GM21619 (cell line): Measurements from ENCODE around the gene PBRM1.
A peak's percentile ranks its signal among the peaks of the same experiment; 100 is the strongest.
"Not testable (repeated sequence)": the region's sequence is repeated elsewhere in the genome, so short reads cannot be mapped to it uniquely, and the experiment has no call there.

ENCODE experiments used
- ATAC-seq: cut with Tn5 transposase; IDR thresholded peaks from one replicate; pipeline ENCODE4 v1.9.1; 2021; ENCODE audit not compliant: unreplicated experiment

Gene PBRM1

GRCh38 chr3:52685709-52686691 lies at the start of gene PBRM1, which contains the start of gene GNL3:
TSS of gene PBRM1 (minus strand) at chr3:52685913.
TSS of gene GNL3 (plus strand) at chr3:52686032. CDS start at chr3:52686093, 61 bp downstream.
- peak; percentile 59 for ATAC-seq

DNA sequence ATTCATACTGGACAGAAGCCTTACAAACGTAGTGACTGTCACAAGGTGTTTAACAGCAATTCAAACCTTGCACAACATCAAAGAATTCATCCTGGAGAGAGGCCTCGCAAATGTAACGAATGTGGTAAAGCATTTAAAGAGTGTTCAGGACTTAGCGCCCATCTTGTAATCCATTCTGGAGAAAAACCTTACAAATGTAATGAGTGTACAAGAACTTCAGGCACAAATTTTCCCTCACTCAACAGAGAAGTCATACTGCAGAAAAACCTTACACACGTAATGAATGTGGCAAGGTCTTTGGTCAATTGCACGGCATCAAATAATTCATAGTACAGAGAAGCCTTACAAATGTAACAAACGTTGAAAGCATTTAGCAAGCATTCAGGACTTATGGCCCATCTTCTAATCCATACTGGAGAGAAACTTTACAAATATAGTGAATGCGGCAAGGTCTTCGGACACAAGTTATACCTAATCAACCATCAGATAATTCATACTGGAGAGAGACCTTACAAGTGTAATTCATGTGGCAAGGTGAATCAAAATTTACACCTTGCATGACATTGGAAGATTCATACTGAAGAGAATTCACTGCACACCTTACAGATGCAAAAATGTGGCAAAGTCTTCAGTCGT lies 47.7 kb upstream of the PBRM1 start:
- ATAC-seq = no peak

- ATAC-seq = no peak
These were observed 45.9 kb upstream of the PBRM1 start for GRCh38 chr3:52731590-52731989.

- ATAC-seq = no peak
These were observed 45.0 kb upstream of the PBRM1 start for GRCh38 chr3:52730681-52731080.

GRCh38 chr3:52728753-52729152 lies 43.0 kb upstream of the PBRM1 start:
- ATAC-seq = not testable (repeated sequence)

GRCh38 chr3:52724511-52724910 lies 38.8 kb upstream of the PBRM1 start:
- no peak for ATAC-seq

- no peak for ATAC-seq
These were observed 38.2 kb upstream of the PBRM1 start for GRCh38 chr3:52723935-52724334.

DNA sequence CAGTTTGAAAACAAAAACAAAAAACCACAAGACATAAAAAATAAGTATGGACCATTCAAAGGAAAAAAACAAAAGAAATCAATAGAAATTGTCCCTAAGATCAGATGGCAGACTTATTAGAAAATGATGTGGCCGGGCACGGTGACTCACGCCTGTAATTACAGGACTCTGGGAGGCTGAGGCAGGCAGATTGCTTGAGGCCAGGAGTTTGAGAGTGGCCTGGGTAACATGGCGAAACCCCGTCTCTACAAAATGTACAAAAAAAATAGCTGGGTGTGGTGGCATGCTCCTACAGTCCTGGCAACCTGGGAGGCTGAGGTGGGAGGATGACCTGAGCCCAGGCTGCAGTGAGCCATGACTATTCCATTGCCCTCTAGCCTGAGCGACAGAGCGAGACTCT lies 36.8 kb upstream of the PBRM1 start:
- no peak for ATAC-seq

- no peak for ATAC-seq
These were observed 36.0 kb upstream of the PBRM1 start for GRCh38 chr3:52721730-52722008.

DNA sequence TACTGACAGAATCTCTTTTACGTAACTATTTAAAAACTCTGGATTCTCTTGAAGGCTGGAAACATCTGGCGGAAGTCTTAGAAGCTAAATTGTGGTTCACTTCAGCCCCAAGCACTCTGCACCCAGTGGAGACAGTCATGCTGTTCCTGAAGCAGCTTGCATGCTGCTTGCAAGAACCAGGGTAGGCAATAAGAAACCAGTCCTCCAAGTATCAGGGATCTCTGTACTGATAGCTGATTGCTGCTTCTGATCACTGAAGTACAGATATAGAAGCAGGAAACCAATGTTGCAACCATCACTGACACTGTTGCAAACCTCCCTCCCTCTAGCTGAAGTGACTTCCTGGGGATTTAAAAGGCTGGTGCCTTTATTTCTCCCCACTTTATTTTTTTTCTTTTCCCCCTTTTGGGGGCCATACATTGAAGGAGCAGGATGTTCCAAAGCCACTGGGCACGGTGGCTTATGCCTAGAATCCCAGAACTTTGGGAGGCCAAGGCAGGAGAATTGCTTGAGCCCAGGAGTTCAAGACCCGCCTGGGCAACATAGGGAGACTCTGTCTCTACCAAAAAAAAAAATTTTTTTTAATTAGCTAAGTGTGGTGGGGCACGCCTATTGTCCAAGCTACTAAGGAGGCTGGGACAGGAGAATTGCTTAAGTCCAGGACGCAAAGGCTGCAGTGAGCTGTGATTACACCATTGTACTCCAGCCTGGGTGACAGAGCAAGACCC lies 35.5 kb upstream of the PBRM1 start:
- ATAC-seq = no peak

DNA sequence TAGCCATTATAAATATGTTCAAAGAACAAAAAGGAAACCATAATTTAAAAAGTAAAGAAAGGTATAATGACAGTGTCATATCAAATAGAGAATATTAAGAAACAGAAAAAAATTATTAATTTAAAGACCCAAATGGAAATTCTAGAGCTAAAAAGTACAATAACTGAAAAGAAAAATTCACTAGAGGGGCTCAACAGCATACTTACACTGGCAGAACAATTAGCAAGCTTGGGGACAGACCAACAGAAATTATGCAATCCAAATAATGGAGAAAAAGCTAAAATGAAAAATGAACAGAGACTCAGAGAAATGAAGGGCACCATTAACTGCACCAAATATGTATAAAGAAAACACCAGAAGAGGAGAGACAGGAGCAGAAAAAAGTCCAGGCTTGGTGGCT lies 33.9 kb upstream of the PBRM1 start:
- no peak for ATAC-seq

DNA sequence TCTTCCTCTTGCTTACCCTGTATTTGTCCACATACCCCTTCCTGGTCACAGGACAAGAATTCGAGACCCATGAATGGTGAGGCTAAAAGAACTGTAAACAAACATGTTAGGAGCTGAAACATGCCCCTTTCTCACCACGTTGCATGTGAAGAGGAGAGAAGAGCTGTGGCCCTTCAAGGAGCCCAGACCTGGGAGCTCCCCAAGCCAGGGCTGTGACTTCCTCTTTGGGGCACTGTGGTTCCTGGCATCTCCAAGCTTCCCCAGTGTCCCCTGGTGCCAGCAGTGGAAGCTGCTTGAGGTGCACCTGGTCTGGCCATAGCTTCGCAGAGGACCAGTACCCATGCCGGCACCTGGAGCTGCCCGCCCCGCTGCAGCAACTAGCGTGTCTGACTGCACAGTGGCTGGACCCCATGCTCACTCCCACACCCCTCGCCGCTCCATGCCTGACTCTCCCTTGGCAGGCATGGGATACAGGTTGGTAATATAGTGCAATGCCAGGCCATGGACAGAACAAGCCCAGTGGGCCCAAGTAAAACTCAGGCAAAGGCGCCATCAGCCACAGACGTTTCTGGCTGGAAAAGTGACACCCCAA lies 30.1 kb upstream of the PBRM1 start:
- ATAC-seq = no peak

DNA sequence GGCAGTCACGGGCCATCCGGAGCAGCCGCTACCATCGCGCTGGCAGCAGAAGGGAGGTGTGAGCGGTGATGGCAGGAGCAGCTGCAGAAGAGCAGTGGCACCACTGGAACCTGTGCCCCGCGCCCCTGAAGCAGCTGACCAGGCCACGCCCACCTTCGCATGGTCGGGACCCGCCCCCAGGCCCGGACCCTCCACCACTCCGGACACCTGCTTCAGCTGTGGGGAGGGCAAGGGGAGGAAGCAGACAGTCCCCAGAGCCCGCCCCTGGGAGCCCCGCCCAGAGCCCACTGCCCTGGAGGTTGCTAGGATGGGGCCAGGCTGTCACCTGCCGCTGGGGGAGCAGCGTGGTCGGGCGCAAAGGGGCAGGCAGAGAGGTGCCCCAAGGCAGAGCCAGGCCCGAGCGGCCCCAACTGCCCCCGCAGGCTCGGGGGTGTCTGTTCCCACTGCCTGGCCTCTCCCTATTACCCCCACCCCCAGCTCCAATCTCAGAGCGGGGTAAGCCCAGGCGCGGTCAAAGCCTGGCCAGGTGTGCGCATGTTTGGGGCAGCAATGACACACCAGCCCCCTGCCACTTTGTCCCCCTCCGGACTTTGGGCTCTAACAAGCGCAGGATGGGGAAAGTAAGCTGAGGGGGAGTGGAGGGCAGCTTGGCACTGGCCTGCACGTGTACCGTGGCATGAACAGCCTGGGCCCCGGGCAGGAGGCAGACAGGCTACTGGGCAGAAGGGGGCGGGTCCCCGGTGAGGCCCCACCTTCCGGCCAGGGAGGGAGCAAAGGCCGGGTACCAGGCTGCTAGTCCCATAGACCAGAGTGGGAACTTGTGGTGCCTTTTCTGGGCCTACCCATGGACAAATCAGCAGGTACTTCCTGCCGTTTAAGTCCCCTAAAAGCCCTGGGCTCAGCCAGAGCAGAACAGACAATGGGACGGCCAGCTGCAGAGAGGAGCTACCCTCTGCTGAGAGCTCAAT lies 28.9 kb upstream of the PBRM1 start:
- ATAC-seq = no peak

- no peak for ATAC-seq
These were observed 26.8 kb upstream of the PBRM1 start for GRCh38 chr3:52712291-52713212.

DNA sequence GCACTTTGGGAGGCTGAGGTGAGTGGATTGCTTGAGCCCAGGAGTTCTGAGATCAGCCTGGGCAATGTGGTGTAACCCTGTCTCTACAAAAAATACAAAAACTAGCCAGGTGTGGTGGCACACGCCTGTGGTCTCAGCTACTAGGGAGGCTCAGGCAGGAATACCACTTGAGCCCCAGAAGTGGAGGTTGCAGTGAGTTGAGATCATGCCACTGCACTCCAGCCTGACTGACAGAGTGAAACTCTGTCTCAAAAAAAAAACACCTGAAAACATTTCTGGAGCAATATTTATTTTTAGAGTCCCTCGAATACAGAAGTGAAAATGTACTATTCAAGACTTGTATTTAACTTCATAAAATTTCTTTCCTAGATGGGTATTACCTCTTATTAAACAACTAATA lies 24.8 kb upstream of the PBRM1 start:
- ATAC-seq = no peak

DNA sequence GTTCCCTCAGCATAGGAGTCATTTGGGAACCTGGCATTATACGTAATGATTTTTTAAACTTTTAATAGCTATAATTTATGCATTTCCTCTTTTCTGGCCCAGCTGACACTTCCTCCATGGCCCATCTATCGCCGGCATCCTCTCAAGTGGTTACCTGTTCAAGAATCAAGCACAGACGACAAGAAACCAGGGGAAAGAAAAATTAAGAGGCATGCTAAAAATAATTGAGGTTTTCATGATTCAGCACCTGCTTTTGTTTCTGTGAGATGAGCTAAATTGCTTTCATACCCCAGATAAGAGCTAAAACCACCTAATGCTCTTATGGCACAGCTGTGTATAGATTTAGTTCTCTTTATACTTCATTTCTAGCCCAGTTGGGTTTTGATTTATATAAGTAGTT lies 21.9 kb upstream of the PBRM1 start:
- ATAC-seq = no peak

- ATAC-seq = peak; percentile 75
These were observed 20.3 kb upstream of the PBRM1 start, which contains the start of the genes GLT8D1 and SPCS1 for GRCh38 chr3:52705688-52706686. TSS of gene GLT8D1 (minus strand) at chr3:52705791. CDS start at chr3:52700460, 5,331 bp downstream. TSS of gene SPCS1 (plus strand) at chr3:52706106. CDS start at chr3:52706247, 141 bp downstream.

GRCh38 chr3:52705438-52705687 lies 19.6 kb upstream of the PBRM1 start:
- ATAC-seq = no peak
